Measurements from ENCODE around the gene CALCOCO1. TPM values are rescaled to one million over a fixed set of nuclear protein-coding genes. Genes with fewer than 3 reads are reported as not detected.
"Not testable (repeated sequence)": the region's sequence is repeated elsewhere in the genome, so short reads cannot be mapped to it uniquely, and the experiment has no call there.

The CALCOCO1 gene
- total RNA-seq, 1 donor from 2014 or later: 258 TPM

- no peaks in the 10 kb centered on the region for H3K36me3 ChIP-seq
- TF ChIP-seq CTCF (IDR thresholded peaks at IDR 0.05): no peak
- no peak overlapping the region for H3K27ac ChIP-seq
- H3K9me3 ChIP-seq: no peaks in the 10 kb centered on the region
- no peaks in the 10 kb centered on the region for H3K27me3 ChIP-seq
- peaks cover 0 to 5% of the 10 kb centered on the region in 2 donors for H3K4me1 ChIP-seq
- intact Hi-C loops (cut with DNase I): no loop called here
- no peak for DNase-seq (ENCODE audit: low spot score in 2 of 2)
- no peak overlapping the region for H3K4me3 ChIP-seq
Measured at GRCh38 chr12:53684654-53685220, 42.5 kb downstream of the CALCOCO1 start.

GRCh38 chr12:53683983-53684382, 43.3 kb downstream of the CALCOCO1 start:
- Histone ChIP-seq H3K27me3 (no peaks in the 10 kb centered on the region), H3K27ac (no peak overlapping the region), H3K9me3 (no peaks in the 10 kb centered on the region), H3K36me3 (no peaks in the 10 kb centered on the region), H3K4me1 (peaks cover 0 to 5% of the 10 kb centered on the region in 2 donors), H3K4me3 (no peak overlapping the region)
- no peak for TF ChIP-seq CTCF (IDR thresholded peaks at IDR 0.05)
- DNase-seq (ENCODE audit: low spot score in 2 of 2): no peak
- intact Hi-C loops (cut with DNase I): no loop called here

GRCh38 chr12:53683494-53683893, 43.8 kb downstream of the CALCOCO1 start:
- Histone ChIP-seq H3K27ac (no peak overlapping the region), H3K36me3 (no peaks in the 10 kb centered on the region), H3K9me3 (no peaks in the 10 kb centered on the region), H3K4me3 (no peak overlapping the region), H3K27me3 (no peaks in the 10 kb centered on the region), H3K4me1 (peaks cover 0 to 5% of the 10 kb centered on the region in 2 donors)
- DNase-seq (ENCODE audit: low spot score in 2 of 2): no peak
- intact Hi-C loops (cut with DNase I): no loop called here
- no peak for TF ChIP-seq CTCF (IDR thresholded peaks at IDR 0.05)

- H3K27me3 ChIP-seq; intact Hi-C loops (cut with DNase I); DNase-seq (ENCODE audit: low spot score in 2 of 2): not testable (repeated sequence)
Measured at GRCh38 chr12:53680061-53680460, 47.2 kb downstream of the CALCOCO1 start.

GRCh38 chr12:53677800-53678148, 49.5 kb downstream of the CALCOCO1 start:
- peak overlapping the region; percentile 95 to 96 for H3K27ac ChIP-seq
- no peaks in the 10 kb centered on the region for H3K9me3 ChIP-seq
- no peaks in the 10 kb centered on the region for H3K27me3 ChIP-seq
- H3K4me1 ChIP-seq: peaks cover 7 to 22% of the 10 kb centered on the region in 2 donors
- H3K4me3 ChIP-seq: peak overlapping the region; percentile 74 to 92
- DNase-seq (ENCODE audit: low spot score in 2 of 2): no peak
- no peak for TF ChIP-seq CTCF (IDR thresholded peaks at IDR 0.05)
- intact Hi-C loops (cut with DNase I): loop anchor here (2.0 to 5.0 kb wide), 2 partner anchors 19 to 115 kb away; no protein-coding TSS in a partner anchor
- H3K36me3 ChIP-seq: peaks cover 6 to 8% of the 10 kb centered on the region in 2 donors

More at GRCh38 chr12:53680061-53680460, 47.2 kb downstream of the CALCOCO1 start:
- H3K36me3 ChIP-seq, H3K9me3 ChIP-seq, H3K4me3 ChIP-seq, H3K27ac ChIP-seq: not testable (repeated sequence)
- H3K4me1 ChIP-seq: peaks cover 3 to 18% of the 10 kb centered on the region in 2 donors

- intact Hi-C loops (cut with DNase I): loop anchor here (2.0 to 5.0 kb wide), 2 partner anchors 18 to 115 kb away; no protein-coding TSS in a partner anchor
- TF ChIP-seq CTCF (IDR thresholded peaks at IDR 0.05): no peak
- Histone ChIP-seq H3K27me3 (no peaks in the 10 kb centered on the region), H3K4me3 (peak overlapping the region; percentile 74 to 92), H3K27ac (peak overlapping the region; percentile 95 to 96), H3K4me1 (peaks cover 7 to 22% of the 10 kb centered on the region in 2 donors), H3K9me3 (no peaks in the 10 kb centered on the region), H3K36me3 (peaks cover 11 to 12% of the 10 kb centered on the region in 2 donors)
- no peak for DNase-seq (ENCODE audit: low spot score in 2 of 2)
Measured at GRCh38 chr12:53677016-53677799, 50.0 kb downstream of the CALCOCO1 start.
